ENCODE results near the gene FMNL3.

Gene FMNL3

GRCh38 chr12:49648712-49649003 is 58.5 kb downstream of the FMNL3 start:
- DNase-seq: no peak

- DNase-seq: no peak
These were observed 59.1 kb downstream of the FMNL3 start for GRCh38 chr12:49647827-49648711.

- DNase-seq: no peak
These were observed 60.1 kb downstream of the FMNL3 start for GRCh38 chr12:49646871-49647654.

GRCh38 chr12:49646331-49646830 is 60.8 kb downstream of the FMNL3 start:
- no peak for DNase-seq

- DNase-seq: no peak
These were observed 61.8 kb downstream of the FMNL3 start for GRCh38 chr12:49645146-49646039.

- DNase-seq: peak; percentile 11
These were observed 62.6 kb downstream of the FMNL3 start for GRCh38 chr12:49644620-49644994.

GRCh38 chr12:49643961-49644619 is 63.1 kb downstream of the FMNL3 start:
- no peak for DNase-seq

GRCh38 chr12:49643135-49643534 is 64.1 kb downstream of the FMNL3 start:
- DNase-seq: no peak

- no peak for DNase-seq
These were observed 64.8 kb downstream of the FMNL3 start for GRCh38 chr12:49642370-49642802.

GRCh38 chr12:49641748-49642369 is 65.3 kb downstream of the FMNL3 start:
- no peak for DNase-seq

GRCh38 chr12:49636979-49637755 is 70.0 kb downstream of the FMNL3 start:
- no peak for DNase-seq

GRCh38 chr12:49636574-49636973 is 70.6 kb downstream of the FMNL3 start:
- no peak for DNase-seq

GRCh38 chr12:49635656-49636055 is 71.5 kb downstream of the FMNL3 start:
- DNase-seq: no peak

GRCh38 chr12:49635036-49635435 is 72.2 kb downstream of the FMNL3 start:
- DNase-seq: no peak

GRCh38 chr12:49633703-49634345 is 73.4 kb downstream of the FMNL3 start:
- DNase-seq: no peak

GRCh38 chr12:49632986-49633702 is 74.1 kb downstream of the FMNL3 start:
- no peak for DNase-seq

- no peak for DNase-seq
These were observed 74.8 kb downstream of the FMNL3 start for GRCh38 chr12:49632401-49632800.

GRCh38 chr12:49631336-49631907 is 75.8 kb downstream of the FMNL3 start:
- no peak for DNase-seq

- no peak for DNase-seq
These were observed 79.3 kb downstream of the FMNL3 start for GRCh38 chr12:49627752-49628360.
